ENCODE measurements around the gene MRC2.

DNA sequence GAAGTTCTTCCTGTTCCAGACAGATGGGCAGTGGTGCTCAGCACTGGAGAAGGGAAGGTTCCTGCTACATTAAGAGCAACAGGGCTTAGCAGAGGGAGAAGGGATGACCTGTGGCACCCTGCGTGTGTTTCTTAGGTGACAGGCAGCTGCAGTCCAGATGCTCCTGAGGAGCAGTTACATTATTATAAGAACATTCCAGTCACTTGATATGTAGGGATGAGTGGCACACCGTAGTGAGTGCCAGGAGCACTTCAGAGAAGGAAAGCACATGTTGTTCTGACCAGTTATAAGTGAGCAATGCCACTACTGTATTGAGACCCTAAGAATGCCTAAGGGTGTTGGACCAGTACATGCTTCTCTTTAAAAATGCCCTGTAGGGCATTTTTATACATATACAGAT lies 39.9 kb upstream of the MRC2 start:
- TF ChIP-seq POLR2A (IDR thresholded peaks at IDR 0.05; ENCODE audit: low read depth, low read length), result no peak
- TF ChIP-seq POLR2AphosphoS5 (IDR thresholded peaks at IDR 0.05; ENCODE audit: low read depth, low read length), result no peak
- TF ChIP-seq TAF1 (IDR thresholded peaks at IDR 0.05; ENCODE audit: borderline replicate concordance, low read depth, low read length), result no peak
